Vagina (tissue), 2 donors: ENCODE measurements around the gene KMT2B. TPM values are rescaled to one million over a fixed set of nuclear protein-coding genes. Genes with fewer than 3 reads are reported as not detected.

ENCODE experiments used
- DNase-seq, 2 donors: peaks; one replicate each; pipeline ENCODE4 v3.0.0-alpha.2; 2017; ENCODE audit errors: extremely low spot score in 2 of 2
- H3K27ac ChIP-seq: fragments of 200-600 bp; sonication (generic); one replicate; pipeline ENCODE4 v1.5.1; 2019
- H3K27me3 ChIP-seq: fragments of 200-600 bp; sonication (generic); one replicate; pipeline ENCODE4 v1.5.1; 2019
- H3K36me3 ChIP-seq, 2 donors: fragments of 200-600 bp; sonication (generic); one replicate each; pipeline ENCODE4 v1.5.1; 2017 to 2019
- H3K4me1 ChIP-seq: fragments of 200-600 bp; sonication (generic); one replicate; pipeline ENCODE4 v1.5.1; 2019
- H3K4me3 ChIP-seq, 2 donors: fragments of 200-600 bp; sonication (generic); 1 replicate in 1 of 2; 2 replicates in 1 of 2; pipeline ENCODE4 v1.5.1; 2016 to 2019
- H3K9me3 ChIP-seq: fragments of 200-600 bp; sonication (generic); one replicate; pipeline ENCODE4 v1.5.1; 2019
- POLR2A ChIP-seq, 2 donors: fragments of 450-650 bp; IDR thresholded peaks; one replicate each; pipeline ENCODE4 v1.6.1; 2017; ENCODE audit warnings: antibody characterized with exemption in 2 of 2, mild to moderate bottlenecking in 2 of 2, moderate library complexity in 2 of 2
- POLR2AphosphoS5 ChIP-seq, 2 donors: sonication (generic); formaldehyde crosslinking; IDR thresholded peaks; one replicate each; pipeline ENCODE4 v1.9.0; 2017; ENCODE audit warnings: antibody characterized with exemption in 2 of 2, mild to moderate bottlenecking in 2 of 2, low read depth in 1 of 2; ENCODE audit not compliant: insufficient read depth in 1 of 2
- intact Hi-C: fragments of 100-400 bp; cut with DNase I; formaldehyde crosslinking; loops from one replicate; pipeline ENCODE4 v1.15.1; 2023
- total RNA-seq: library from RNA; depleted of rRNA; stranded (reverse); fragments of >200 nt; gene quantifications from one replicate; pipeline ENCODE4 v1.2.3, GENCODE V29; 2016
- TF ChIP-seq, protein P1 (sequence below), 3 experiments: fragments of 450-650 bp in 2 of 3; fragments of 200-600 bp in 1 of 3; sonication (generic) in 1 of 3; IDR thresholded peaks; one replicate each; pipeline ENCODE4 v1.5.1; 2017 to 2019; ENCODE audit warnings: antibody characterized with exemption in 3 of 3, mild to moderate bottlenecking in 2 of 3, moderate library complexity in 2 of 3

Gene KMT2B, protein sequence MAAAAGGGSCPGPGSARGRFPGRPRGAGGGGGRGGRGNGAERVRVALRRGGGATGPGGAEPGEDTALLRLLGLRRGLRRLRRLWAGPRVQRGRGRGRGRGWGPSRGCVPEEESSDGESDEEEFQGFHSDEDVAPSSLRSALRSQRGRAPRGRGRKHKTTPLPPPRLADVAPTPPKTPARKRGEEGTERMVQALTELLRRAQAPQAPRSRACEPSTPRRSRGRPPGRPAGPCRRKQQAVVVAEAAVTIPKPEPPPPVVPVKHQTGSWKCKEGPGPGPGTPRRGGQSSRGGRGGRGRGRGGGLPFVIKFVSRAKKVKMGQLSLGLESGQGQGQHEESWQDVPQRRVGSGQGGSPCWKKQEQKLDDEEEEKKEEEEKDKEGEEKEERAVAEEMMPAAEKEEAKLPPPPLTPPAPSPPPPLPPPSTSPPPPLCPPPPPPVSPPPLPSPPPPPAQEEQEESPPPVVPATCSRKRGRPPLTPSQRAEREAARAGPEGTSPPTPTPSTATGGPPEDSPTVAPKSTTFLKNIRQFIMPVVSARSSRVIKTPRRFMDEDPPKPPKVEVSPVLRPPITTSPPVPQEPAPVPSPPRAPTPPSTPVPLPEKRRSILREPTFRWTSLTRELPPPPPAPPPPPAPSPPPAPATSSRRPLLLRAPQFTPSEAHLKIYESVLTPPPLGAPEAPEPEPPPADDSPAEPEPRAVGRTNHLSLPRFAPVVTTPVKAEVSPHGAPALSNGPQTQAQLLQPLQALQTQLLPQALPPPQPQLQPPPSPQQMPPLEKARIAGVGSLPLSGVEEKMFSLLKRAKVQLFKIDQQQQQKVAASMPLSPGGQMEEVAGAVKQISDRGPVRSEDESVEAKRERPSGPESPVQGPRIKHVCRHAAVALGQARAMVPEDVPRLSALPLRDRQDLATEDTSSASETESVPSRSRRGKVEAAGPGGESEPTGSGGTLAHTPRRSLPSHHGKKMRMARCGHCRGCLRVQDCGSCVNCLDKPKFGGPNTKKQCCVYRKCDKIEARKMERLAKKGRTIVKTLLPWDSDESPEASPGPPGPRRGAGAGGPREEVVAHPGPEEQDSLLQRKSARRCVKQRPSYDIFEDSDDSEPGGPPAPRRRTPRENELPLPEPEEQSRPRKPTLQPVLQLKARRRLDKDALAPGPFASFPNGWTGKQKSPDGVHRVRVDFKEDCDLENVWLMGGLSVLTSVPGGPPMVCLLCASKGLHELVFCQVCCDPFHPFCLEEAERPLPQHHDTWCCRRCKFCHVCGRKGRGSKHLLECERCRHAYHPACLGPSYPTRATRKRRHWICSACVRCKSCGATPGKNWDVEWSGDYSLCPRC (N-terminal part only)
- 16.0 TPM for total RNA-seq

DNA sequence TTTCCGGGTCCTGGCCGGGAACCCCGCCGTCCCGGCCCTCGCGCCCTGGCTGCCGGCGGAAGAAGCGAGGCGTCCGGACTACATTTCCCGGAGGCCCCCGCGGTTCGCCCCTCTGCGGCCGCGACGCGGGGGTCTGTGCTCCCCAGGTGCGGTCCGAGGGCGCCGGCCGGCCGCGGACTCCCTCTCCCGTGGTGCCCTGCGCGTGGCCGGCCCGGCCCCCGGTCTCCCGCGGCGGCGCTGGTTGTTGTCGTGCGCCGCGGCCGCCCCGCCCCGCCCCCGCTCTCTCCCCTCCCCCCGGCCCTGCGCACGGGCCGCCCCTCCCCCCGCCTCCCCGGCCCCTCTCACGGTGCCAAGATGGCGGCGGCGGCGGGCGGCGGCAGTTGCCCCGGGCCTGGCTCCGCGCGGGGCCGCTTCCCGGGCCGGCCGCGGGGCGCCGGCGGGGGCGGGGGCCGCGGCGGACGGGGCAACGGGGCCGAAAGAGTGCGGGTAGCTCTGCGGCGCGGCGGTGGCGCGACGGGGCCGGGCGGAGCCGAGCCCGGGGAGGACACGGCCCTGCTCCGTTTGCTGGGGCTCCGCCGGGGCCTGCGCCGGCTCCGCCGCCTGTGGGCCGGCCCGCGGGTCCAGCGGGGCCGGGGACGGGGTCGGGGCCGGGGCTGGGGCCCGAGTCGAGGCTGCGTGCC is at the start of gene KMT2B:
Gene KMT2B, plus strand, starts transcription at position 339 of the 680 bp plus-strand sequence. Its CDS starts 16 bp downstream, at position 355.
- Histone ChIP-seq H3K4me1 (peaks cover 30% of the 10 kb centered on the region), H3K36me3 (peaks cover 0 to 28% of the 10 kb centered on the region in 2 donors), H3K27ac (peak within 1 kb of the TSS; percentile 85), H3K4me3 (peak within 1 kb of the TSS; percentile 67 to 86), H3K9me3 (no peaks in the 10 kb centered on the region), H3K27me3 (no peaks in the 10 kb centered on the region)
- intact Hi-C loops: loop anchor here (5.0 to 10.0 kb wide), 2 partner anchors 171 to 217 kb away; partner anchors contain the start of genes LRFN3 and TMEM147
- TF ChIP-seq POLR2AphosphoS5 (IDR thresholded peaks at IDR 0.05; ENCODE audit: insufficient read depth in 1 of 2, low read depth in 1 of 2) (no peak), POLR2A (IDR thresholded peaks at IDR 0.05) (no peak)
- TF ChIP-seq, protein P1, sequence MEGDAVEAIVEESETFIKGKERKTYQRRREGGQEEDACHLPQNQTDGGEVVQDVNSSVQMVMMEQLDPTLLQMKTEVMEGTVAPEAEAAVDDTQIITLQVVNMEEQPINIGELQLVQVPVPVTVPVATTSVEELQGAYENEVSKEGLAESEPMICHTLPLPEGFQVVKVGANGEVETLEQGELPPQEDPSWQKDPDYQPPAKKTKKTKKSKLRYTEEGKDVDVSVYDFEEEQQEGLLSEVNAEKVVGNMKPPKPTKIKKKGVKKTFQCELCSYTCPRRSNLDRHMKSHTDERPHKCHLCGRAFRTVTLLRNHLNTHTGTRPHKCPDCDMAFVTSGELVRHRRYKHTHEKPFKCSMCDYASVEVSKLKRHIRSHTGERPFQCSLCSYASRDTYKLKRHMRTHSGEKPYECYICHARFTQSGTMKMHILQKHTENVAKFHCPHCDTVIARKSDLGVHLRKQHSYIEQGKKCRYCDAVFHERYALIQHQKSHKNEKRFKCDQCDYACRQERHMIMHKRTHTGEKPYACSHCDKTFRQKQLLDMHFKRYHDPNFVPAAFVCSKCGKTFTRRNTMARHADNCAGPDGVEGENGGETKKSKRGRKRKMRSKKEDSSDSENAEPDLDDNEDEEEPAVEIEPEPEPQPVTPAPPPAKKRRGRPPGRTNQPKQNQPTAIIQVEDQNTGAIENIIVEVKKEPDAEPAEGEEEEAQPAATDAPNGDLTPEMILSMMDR (IDR thresholded peaks at IDR 0.05): no peak
- no peak for DNase-seq

DNA sequence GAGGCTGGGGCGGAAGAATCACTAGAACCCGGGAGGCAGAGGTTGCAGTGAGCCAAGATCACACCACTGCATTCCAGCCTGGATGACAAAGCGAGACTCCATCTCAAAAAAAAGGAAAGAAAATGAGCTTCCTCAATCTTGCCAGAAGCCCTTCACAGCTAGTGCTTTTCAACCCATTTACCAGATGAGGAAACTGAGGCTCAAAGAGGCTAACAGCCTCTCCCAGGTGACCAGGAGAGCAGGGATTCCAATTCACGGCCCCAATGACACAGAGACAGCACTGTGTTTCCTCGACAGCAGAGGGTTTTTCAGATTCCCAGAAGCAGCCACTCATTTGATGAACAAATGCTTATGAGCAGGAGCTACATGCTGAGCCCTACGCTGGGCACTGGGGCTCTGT is 48.2 kb upstream of the KMT2B start:
- no peak for TF ChIP-seq POLR2AphosphoS5 (IDR thresholded peaks at IDR 0.05; ENCODE audit: insufficient read depth in 1 of 2, low read depth in 1 of 2)
- TF ChIP-seq, protein P1 (IDR thresholded peaks at IDR 0.05): no peak
- no peak for TF ChIP-seq POLR2A (IDR thresholded peaks at IDR 0.05)
- no peaks in the 10 kb centered on the region for H3K4me1 ChIP-seq
- intact Hi-C loops: no loop called here
- no peak overlapping the region for H3K27ac ChIP-seq
- no peak for DNase-seq
- no peak overlapping the region for H3K4me3 ChIP-seq
- no peaks in the 10 kb centered on the region for H3K36me3 ChIP-seq
- H3K9me3 ChIP-seq: no peaks in the 10 kb centered on the region
- no peaks in the 10 kb centered on the region for H3K27me3 ChIP-seq

DNA sequence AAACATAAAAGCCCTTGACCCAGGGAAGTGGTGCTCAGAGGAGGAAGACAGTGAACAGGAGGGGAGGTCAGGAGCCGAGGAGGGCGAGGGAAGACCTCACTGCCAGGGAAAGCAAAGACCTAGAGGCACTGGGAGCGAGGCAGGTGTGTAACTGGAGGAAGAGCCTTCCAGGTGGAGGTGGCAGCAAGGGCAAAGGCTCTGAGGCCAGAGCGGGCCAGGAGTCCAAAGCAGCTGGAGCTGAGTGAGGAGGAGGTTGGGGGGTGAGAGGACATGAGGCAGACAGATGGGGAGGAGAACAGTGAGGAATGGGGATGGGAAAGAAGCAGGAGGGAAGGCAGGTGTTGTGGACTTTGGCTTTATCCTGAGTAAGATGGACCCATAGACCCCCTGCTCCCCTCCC is 47.8 kb upstream of the KMT2B start:
- no peaks in the 10 kb centered on the region for H3K36me3 ChIP-seq
- no peaks in the 10 kb centered on the region for H3K9me3 ChIP-seq
- no peak for TF ChIP-seq POLR2A (IDR thresholded peaks at IDR 0.05)
- TF ChIP-seq, protein P1 (IDR thresholded peaks at IDR 0.05): no peak
- no peak for TF ChIP-seq POLR2AphosphoS5 (IDR thresholded peaks at IDR 0.05; ENCODE audit: insufficient read depth in 1 of 2, low read depth in 1 of 2)
- H3K4me3 ChIP-seq: no peak overlapping the region
- no peaks in the 10 kb centered on the region for H3K4me1 ChIP-seq
- intact Hi-C loops: no loop called here
- no peaks in the 10 kb centered on the region for H3K27me3 ChIP-seq
- H3K27ac ChIP-seq: no peak overlapping the region
- DNase-seq: no peak

DNA sequence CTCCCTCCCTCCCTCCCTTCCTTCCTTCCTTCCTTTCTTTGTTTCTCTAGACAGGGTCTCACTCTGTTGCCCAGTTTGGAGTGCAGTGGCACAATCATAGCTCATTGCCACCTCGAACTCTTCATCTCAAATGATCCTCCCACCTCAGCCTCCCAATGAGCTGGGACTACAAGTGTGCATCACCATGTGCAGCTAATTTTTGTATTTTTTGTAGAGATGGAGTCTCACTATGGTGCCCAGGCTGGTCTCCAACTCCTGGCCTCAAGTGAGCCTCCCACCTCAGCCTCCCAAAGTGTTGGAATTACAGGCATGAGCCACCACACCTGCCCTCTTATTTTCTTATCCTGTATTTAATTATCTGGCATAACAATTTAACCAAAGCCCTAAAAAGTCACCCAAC is 47.1 kb upstream of the KMT2B start:
- H3K27ac ChIP-seq: no peak overlapping the region
- intact Hi-C loops: no loop called here
- no peaks in the 10 kb centered on the region for H3K4me1 ChIP-seq
- H3K4me3 ChIP-seq: no peak overlapping the region
- no peak for DNase-seq
- no peaks in the 10 kb centered on the region for H3K27me3 ChIP-seq
- no peak for TF ChIP-seq POLR2AphosphoS5 (IDR thresholded peaks at IDR 0.05; ENCODE audit: insufficient read depth in 1 of 2, low read depth in 1 of 2)
- TF ChIP-seq, protein P1 (IDR thresholded peaks at IDR 0.05): no peak
- TF ChIP-seq POLR2A (IDR thresholded peaks at IDR 0.05): no peak
- H3K9me3 ChIP-seq: no peaks in the 10 kb centered on the region
- no peaks in the 10 kb centered on the region for H3K36me3 ChIP-seq
